ENCODE results near the gene ABCA2. TPM values are rescaled to one million over a fixed set of nuclear protein-coding genes. Genes with fewer than 3 reads are reported as not detected.

The ABCA2 gene
- total and polyA plus RNA-seq, 9 of the 15 experiments (the other 6 are each of a cell fraction or from before 2014, with no cell fraction given) = 0.69 to 16.3 (median 6.1) TPM; not detected in 2

DNA sequence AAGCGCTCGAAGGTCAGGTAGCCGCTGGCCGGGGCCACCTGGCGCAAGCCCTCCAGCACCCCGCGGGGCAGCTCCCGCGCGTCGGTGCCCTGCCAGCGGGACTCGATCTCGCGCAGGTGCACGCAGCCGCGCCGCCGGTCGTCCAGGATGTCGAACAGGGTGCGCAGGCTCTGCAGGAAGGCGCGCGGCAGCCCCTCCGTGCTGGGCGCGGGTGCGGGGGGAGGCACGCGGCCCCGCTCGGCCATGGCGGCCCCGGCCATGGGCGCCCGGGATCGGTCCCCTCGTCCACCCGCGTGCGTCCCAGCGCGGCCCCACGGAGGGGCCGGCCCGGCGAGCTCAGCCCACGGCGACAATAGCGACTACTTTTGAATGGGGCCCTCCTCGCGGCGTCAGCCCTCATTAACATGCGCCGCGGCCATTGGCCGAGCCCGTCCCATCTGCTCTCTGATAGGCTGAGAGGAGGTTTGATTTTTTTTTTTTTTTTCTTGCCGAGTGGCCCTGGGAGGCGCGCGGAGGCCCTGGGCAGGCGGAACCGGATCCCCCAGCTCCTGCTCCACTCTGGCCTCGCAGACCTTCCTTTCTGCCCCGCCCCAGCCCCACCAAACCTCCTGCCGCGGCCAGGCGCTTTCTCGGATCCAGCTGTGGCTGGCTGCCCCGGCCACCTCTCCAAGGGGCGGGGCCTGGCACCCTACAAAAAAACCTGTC lies 42.3 kb upstream of the ABCA2 start, which contains the start of gene SAPCD2 (continued):
- TF ChIP-seq, protein P1, sequence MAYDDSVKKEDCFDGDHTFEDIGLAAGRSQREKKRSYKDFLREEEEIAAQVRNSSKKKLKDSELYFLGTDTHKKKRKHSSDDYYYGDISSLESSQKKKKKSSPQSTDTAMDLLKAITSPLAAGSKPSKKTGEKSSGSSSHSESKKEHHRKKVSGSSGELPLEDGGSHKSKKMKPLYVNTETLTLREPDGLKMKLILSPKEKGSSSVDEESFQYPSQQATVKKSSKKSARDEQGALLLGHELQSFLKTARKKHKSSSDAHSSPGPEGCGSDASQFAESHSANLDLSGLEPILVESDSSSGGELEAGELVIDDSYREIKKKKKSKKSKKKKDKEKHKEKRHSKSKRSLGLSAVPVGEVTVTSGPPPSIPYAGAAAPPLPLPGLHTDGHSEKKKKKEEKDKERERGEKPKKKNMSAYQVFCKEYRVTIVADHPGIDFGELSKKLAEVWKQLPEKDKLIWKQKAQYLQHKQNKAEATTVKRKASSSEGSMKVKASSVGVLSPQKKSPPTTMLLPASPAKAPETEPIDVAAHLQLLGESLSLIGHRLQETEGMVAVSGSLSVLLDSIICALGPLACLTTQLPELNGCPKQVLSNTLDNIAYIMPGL (CRISPR knock-in tag; IDR thresholded peaks at IDR 0.05) = 0 out of 2 replicates have a peak, but pooled peaks have one; percentile 31
- no peak for TF ChIP-seq C11orf30 (IDR thresholded peaks at IDR 0.05; ENCODE audit: low read depth)
- 0 out of 4 replicates have a peak, but pooled peaks of 1 of the 2 experiments have one; percentile 8 for TF ChIP-seq MAZ (CRISPR knock-in tag; conservative IDR thresholded peaks at IDR 0.05 in 1 of 2, IDR thresholded peaks at IDR 0.05 in 1 of 2)
- no peak for TF ChIP-seq KAT2B (IDR thresholded peaks at IDR 0.05; ENCODE audit: low read depth, low read length)
- TF ChIP-seq ZNF77 (CRISPR knock-in tag; IDR thresholded peaks at IDR 0.05) = no peak
- TF ChIP-seq, protein P2, sequence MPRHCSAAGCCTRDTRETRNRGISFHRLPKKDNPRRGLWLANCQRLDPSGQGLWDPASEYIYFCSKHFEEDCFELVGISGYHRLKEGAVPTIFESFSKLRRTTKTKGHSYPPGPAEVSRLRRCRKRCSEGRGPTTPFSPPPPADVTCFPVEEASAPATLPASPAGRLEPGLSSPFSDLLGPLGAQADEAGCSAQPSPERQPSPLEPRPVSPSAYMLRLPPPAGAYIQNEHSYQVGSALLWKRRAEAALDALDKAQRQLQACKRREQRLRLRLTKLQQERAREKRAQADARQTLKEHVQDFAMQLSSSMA (CRISPR knock-in tag; IDR thresholded peaks at IDR 0.05) = no peak
- no peak for TF ChIP-seq ZNF184 (CRISPR knock-in tag; IDR thresholded peaks at IDR 0.05)
- no peak for TF ChIP-seq SMARCC2 (IDR thresholded peaks at IDR 0.05; ENCODE audit: low read depth)
- TF ChIP-seq CBFA2T3 (IDR thresholded peaks at IDR 0.05) = no peak
- no peak for TF ChIP-seq GABPB2 (CRISPR knock-in tag; conservative IDR thresholded peaks at IDR 0.05)
- TF ChIP-seq, protein P3, sequence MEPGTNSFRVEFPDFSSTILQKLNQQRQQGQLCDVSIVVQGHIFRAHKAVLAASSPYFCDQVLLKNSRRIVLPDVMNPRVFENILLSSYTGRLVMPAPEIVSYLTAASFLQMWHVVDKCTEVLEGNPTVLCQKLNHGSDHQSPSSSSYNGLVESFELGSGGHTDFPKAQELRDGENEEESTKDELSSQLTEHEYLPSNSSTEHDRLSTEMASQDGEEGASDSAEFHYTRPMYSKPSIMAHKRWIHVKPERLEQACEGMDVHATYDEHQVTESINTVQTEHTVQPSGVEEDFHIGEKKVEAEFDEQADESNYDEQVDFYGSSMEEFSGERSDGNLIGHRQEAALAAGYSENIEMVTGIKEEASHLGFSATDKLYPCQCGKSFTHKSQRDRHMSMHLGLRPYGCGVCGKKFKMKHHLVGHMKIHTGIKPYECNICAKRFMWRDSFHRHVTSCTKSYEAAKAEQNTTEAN (CRISPR knock-in tag; IDR thresholded peaks at IDR 0.05) = no peak
- no peak; the same call in 1 of the 2 replicates for TF ChIP-seq NFIC (IDR thresholded peaks at IDR 0.05)
- peak; percentile 50; the same call in 1 of the 2 replicates for TF ChIP-seq MBD2 (IDR thresholded peaks at IDR 0.05; ENCODE audit: borderline replicate concordance, low read depth)
